Measurements from ENCODE around the gene POLE4.

- no peak for TF ChIP-seq POLR2A (IDR thresholded peaks at IDR 0.05)
- no peak for TF ChIP-seq POLR2AphosphoS5 (IDR thresholded peaks at IDR 0.05)
- TF ChIP-seq CTCF (IDR thresholded peaks at IDR 0.05) = no peak
These were observed 41.0 kb downstream of the POLE4 start for GRCh38 chr2:74999468-74999867.
